GM12874 (cell line): ENCODE data around the gene LRRN3.
A peak's percentile ranks its signal among the peaks of the same experiment; 100 is the strongest.

Source experiments
- CTCF ChIP-seq: IDR thresholded peaks from 2 replicates; pipeline ENCODE4 v1.5.1; 2011; ENCODE audit warnings: low read depth, mild to moderate bottlenecking, control low read depth, low read length, moderate library complexity; ENCODE audit not compliant: insufficient read depth

The LRRN3 gene

GRCh38 chr7:111098011-111098925, 7.3 kb downstream of the LRRN3 start:
- TF ChIP-seq CTCF: peak; percentile 63

- no peak for TF ChIP-seq CTCF
Measured at GRCh38 chr7:111098926-111099250, 8.0 kb downstream of the LRRN3 start.

- no peak for TF ChIP-seq CTCF
Measured at GRCh38 chr7:111101856-111102646, 11.1 kb downstream of the LRRN3 start.

- no peak for TF ChIP-seq CTCF
Measured at GRCh38 chr7:111103136-111103535, 12.2 kb downstream of the LRRN3 start.

- no peak for TF ChIP-seq CTCF
Measured at GRCh38 chr7:111103678-111104274, 12.8 kb downstream of the LRRN3 start.

GRCh38 chr7:111104710-111105109, 13.8 kb downstream of the LRRN3 start:
- no peak for TF ChIP-seq CTCF

- no peak for TF ChIP-seq CTCF
Measured at GRCh38 chr7:111105269-111105668, 14.3 kb downstream of the LRRN3 start.
